ENCODE measurements around the gene CEP78.
A peak's percentile ranks its signal among the peaks of the same experiment; 100 is the strongest.
"Not testable (repeated sequence)": the region's sequence is repeated elsewhere in the genome, so short reads cannot be mapped to it uniquely, and the experiment has no call there.

Gene CEP78

GRCh38 chr9:78236551-78236910 is 656 bp downstream of the CEP78 start:
- DNase-seq (ENCODE audit: low read depth), result no peak

- DNase-seq (ENCODE audit: low read depth), result no peak
Measured at GRCh38 chr9:78238046-78239038, 2.5 kb downstream of the CEP78 start.

GRCh38 chr9:78239506-78239905 is 3.6 kb downstream of the CEP78 start:
- DNase-seq (ENCODE audit: low read depth), result no peak

- DNase-seq (ENCODE audit: low read depth), result no peak
Measured at GRCh38 chr9:78242041-78242440, 6.2 kb downstream of the CEP78 start.

GRCh38 chr9:78243130-78243529 is 7.3 kb downstream of the CEP78 start:
- DNase-seq (ENCODE audit: low read depth), result no peak

GRCh38 chr9:78245401-78245800 is 9.5 kb downstream of the CEP78 start:
- DNase-seq (ENCODE audit: low read depth), result no peak

GRCh38 chr9:78248635-78249034 is 12.8 kb downstream of the CEP78 start:
- DNase-seq (ENCODE audit: low read depth), result no peak

GRCh38 chr9:78249542-78249941 is 13.7 kb downstream of the CEP78 start:
- no peak for DNase-seq (ENCODE audit: low read depth)

- DNase-seq (ENCODE audit: low read depth), result no peak
Measured at GRCh38 chr9:78252616-78253015, 16.7 kb downstream of the CEP78 start.

- DNase-seq (ENCODE audit: low read depth), result no peak
Measured at GRCh38 chr9:78253285-78253684, 17.4 kb downstream of the CEP78 start.

- peak; percentile 27 for DNase-seq (ENCODE audit: low read depth)
Measured at GRCh38 chr9:78261403-78262001, 25.6 kb downstream of the CEP78 start.

GRCh38 chr9:78262655-78263054 is 26.8 kb downstream of the CEP78 start:
- DNase-seq (ENCODE audit: low read depth), result no peak

GRCh38 chr9:78267889-78268288 is 32.0 kb downstream of the CEP78 start:
- no peak for DNase-seq (ENCODE audit: low read depth)

- no peak for DNase-seq (ENCODE audit: low read depth)
Measured at GRCh38 chr9:78269784-78270183, 33.9 kb downstream of the CEP78 start.

GRCh38 chr9:78272307-78272706 is 36.4 kb downstream of the CEP78 start:
- DNase-seq (ENCODE audit: low read depth), result no peak

GRCh38 chr9:78273761-78274160 is 37.9 kb downstream of the CEP78 start:
- DNase-seq (ENCODE audit: low read depth), result no peak

GRCh38 chr9:78278177-78278777 is 42.4 kb downstream of the CEP78 start:
- peak; percentile 69 for DNase-seq (ENCODE audit: low read depth)

- DNase-seq (ENCODE audit: low read depth), result no peak
Measured at GRCh38 chr9:78278801-78279200, 42.9 kb downstream of the CEP78 start.

- peak; percentile 94 for DNase-seq (ENCODE audit: low read depth)
Measured at GRCh38 chr9:78280982-78281668, 45.2 kb downstream of the CEP78 start.

- DNase-seq (ENCODE audit: low read depth), result not testable (repeated sequence)
Measured at GRCh38 chr9:78284181-78284580, 48.3 kb downstream of the CEP78 start.

- DNase-seq (ENCODE audit: low read depth), result no peak
Measured at GRCh38 chr9:78286125-78286524, 50.2 kb downstream of the CEP78 start.

GRCh38 chr9:78286946-78287388 is 51.1 kb downstream of the CEP78 start:
- DNase-seq (ENCODE audit: low read depth), result no peak

All from fibroblast of the conjunctiva (primary cell).